Gastrocnemius medialis (tissue), 4 donors: ENCODE results near the gene KRTAP20-2.

Experiments
- POLR2A ChIP-seq, 2 donors: fragments of 450-650 bp; IDR thresholded peaks; one replicate each; pipeline ENCODE4 v1.6.1; 2017; ENCODE audit warnings: antibody characterized with exemption in 2 of 2, mild to moderate bottlenecking in 2 of 2, moderate library complexity in 2 of 2
- TF ChIP-seq, protein P1 (sequence below), 5 experiments: fragments of 450-650 bp in 3 of 5; fragments of 200-600 bp in 2 of 5; sonication (generic) in 2 of 5; IDR thresholded peaks in 4 of 5; conservative IDR thresholded peaks in 1 of 5; 1 replicate in 4 of 5; 2 replicates in 1 of 5; pipeline ENCODE4 v1.5.1; 2016 to 2019; ENCODE audit warnings: antibody characterized with exemption in 5 of 5, mild to moderate bottlenecking in 3 of 5, moderate library complexity in 3 of 5

- TF ChIP-seq, protein P1, sequence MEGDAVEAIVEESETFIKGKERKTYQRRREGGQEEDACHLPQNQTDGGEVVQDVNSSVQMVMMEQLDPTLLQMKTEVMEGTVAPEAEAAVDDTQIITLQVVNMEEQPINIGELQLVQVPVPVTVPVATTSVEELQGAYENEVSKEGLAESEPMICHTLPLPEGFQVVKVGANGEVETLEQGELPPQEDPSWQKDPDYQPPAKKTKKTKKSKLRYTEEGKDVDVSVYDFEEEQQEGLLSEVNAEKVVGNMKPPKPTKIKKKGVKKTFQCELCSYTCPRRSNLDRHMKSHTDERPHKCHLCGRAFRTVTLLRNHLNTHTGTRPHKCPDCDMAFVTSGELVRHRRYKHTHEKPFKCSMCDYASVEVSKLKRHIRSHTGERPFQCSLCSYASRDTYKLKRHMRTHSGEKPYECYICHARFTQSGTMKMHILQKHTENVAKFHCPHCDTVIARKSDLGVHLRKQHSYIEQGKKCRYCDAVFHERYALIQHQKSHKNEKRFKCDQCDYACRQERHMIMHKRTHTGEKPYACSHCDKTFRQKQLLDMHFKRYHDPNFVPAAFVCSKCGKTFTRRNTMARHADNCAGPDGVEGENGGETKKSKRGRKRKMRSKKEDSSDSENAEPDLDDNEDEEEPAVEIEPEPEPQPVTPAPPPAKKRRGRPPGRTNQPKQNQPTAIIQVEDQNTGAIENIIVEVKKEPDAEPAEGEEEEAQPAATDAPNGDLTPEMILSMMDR (IDR thresholded peaks at IDR 0.05 in 4 of 5, conservative IDR thresholded peaks at IDR 0.05 in 1 of 5), result no peak
- TF ChIP-seq POLR2A (IDR thresholded peaks at IDR 0.05), result no peak
Measured at GRCh38 chr21:30674312-30674711, 39.3 kb downstream of the KRTAP20-2 start.
